Neural crest cell (in vitro differentiated cells): ENCODE results near the gene SLC25A21. TPM values are rescaled to one million over a fixed set of nuclear protein-coding genes. Genes with fewer than 3 reads are reported as not detected.

ENCODE experiments used
- DNase-seq: peaks from one replicate; pipeline ENCODE4 v3.0.0; 2021; ENCODE audit warnings: low read depth, mixed read lengths, low spot score
- H3K27ac Mint-ChIP-seq: one replicate; pipeline ENCODE4 v1.8.0; 2021; ENCODE audit warnings: mild to moderate bottlenecking, mixed read lengths; ENCODE audit not compliant: unreplicated experiment
- H3K27me3 Mint-ChIP-seq: 2 replicates; pipeline ENCODE4 v1.8.0; 2021; ENCODE audit warnings: low read depth, mild to moderate bottlenecking, mixed read lengths
- H3K36me3 Mint-ChIP-seq: 2 replicates; pipeline ENCODE4 v1.8.0; 2021; ENCODE audit warnings: low read depth, mild to moderate bottlenecking, mixed read lengths
- H3K4me1 Mint-ChIP-seq: 2 replicates; pipeline ENCODE4 v1.8.0; 2021; ENCODE audit warnings: mixed read lengths
- H3K4me3 Mint-ChIP-seq: one replicate; pipeline ENCODE4 v1.8.0; 2021; ENCODE audit warnings: mild to moderate bottlenecking, mixed read lengths
- H3K9me3 Mint-ChIP-seq: 2 replicates; pipeline ENCODE4 v1.8.0; 2021; ENCODE audit warnings: mixed read lengths
- total RNA-seq: library from RNA; stranded (reverse); gene quantifications from 2 replicates; pipeline ENCODE4 v1.2.1, GENCODE V29; 2021
- TF ChIP-seq, protein P1 (sequence below): fragments of 200-600 bp; sonication (generic); conservative IDR thresholded peaks from 2 replicates; pipeline ENCODE4 v1.5.0; 2021; ENCODE audit warnings: antibody characterized with exemption, mild to moderate bottlenecking

The SLC25A21 gene
- total RNA-seq, 1 donor from 2014 or later, result 2.2 TPM

DNA sequence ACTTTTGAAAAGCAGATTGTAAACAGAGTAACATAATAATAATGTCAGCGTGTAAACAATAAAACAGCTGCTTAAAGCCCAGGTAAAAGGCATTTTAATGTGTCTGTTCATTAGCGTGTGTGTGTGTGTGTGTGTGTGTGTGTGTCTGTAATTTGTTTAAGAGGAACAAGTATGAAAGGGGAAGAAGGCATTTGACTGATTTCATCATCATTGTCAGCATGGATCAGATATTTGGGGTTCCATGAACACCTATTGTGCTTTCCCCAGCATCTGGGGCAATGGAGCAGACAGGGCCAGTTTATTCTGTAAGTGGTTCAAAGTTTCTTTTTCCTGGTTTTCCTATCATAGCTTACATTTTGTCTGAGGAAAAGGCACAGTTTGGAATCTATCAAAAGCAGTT lies 28.9 kb downstream of the SLC25A21 start:
- H3K27ac Mint-ChIP-seq, result no peak overlapping the region
- H3K27me3 Mint-ChIP-seq, result no peaks in the 10 kb centered on the region

DNA sequence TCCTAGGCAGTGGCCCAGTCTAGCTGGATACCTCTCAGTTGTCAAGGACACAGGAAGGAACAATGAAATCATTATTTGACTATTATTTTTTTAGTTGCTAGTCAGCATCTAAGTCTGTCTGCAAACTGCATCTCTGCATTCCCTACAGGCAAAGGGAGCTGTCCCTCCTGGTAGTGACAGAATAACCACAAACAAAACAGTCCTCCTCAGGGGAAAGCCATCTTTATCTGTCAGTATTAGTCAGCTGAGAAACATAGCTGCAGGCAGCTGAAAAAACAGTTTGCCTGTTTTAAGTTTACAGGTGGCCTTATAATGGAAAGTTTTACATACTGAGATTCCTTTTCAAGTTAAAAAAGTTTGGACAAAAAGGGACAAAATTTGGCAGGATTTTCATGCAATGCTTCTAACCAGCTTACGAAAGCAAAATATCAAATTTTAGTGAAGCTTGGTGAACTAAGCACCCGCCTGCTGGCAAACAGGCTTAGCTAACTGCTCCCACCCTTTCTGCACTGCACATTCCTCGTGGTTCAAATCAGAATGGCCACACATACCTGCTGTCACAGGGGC lies 29.5 kb downstream of the SLC25A21 start:
- no peak for DNase-seq
- H3K4me3 Mint-ChIP-seq, result no peak overlapping the region
- H3K9me3 Mint-ChIP-seq, result no peaks in the 10 kb centered on the region
- H3K4me1 Mint-ChIP-seq, result peaks cover 6% of the 10 kb centered on the region
- no peaks in the 10 kb centered on the region for H3K27me3 Mint-ChIP-seq
- no peak overlapping the region for H3K27ac Mint-ChIP-seq
- no peaks in the 10 kb centered on the region for H3K36me3 Mint-ChIP-seq
- TF ChIP-seq, protein P1, sequence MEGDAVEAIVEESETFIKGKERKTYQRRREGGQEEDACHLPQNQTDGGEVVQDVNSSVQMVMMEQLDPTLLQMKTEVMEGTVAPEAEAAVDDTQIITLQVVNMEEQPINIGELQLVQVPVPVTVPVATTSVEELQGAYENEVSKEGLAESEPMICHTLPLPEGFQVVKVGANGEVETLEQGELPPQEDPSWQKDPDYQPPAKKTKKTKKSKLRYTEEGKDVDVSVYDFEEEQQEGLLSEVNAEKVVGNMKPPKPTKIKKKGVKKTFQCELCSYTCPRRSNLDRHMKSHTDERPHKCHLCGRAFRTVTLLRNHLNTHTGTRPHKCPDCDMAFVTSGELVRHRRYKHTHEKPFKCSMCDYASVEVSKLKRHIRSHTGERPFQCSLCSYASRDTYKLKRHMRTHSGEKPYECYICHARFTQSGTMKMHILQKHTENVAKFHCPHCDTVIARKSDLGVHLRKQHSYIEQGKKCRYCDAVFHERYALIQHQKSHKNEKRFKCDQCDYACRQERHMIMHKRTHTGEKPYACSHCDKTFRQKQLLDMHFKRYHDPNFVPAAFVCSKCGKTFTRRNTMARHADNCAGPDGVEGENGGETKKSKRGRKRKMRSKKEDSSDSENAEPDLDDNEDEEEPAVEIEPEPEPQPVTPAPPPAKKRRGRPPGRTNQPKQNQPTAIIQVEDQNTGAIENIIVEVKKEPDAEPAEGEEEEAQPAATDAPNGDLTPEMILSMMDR, result no peak

More for the DNA sequence above, 28.9 kb downstream of the SLC25A21 start:
- peaks cover 6% of the 10 kb centered on the region for H3K4me1 Mint-ChIP-seq
- no peak for DNase-seq
- no peaks in the 10 kb centered on the region for H3K9me3 Mint-ChIP-seq
- no peak overlapping the region for H3K4me3 Mint-ChIP-seq
- TF ChIP-seq, protein P1, result no peak
- H3K36me3 Mint-ChIP-seq, result no peaks in the 10 kb centered on the region

DNA sequence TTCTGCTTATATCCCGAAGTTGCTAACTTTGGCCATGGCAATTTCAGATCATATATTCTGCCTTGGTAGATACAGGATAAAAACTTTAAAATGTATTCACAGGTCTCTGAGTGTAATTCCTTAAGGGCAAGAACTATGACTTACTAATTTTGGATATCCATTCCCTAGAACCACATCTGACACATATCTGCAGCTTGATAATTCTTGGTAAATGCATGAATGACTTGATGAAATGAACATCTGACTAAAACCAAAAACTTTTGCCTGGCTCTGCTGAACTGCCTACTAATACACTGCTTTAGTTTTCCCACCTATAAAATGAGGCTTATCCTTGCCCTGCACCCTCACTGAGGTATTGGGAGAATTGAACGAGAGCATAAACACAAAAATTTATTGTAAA lies 32.2 kb downstream of the SLC25A21 start:
- H3K4me3 Mint-ChIP-seq, result no peak overlapping the region
- TF ChIP-seq, protein P1, result no peak
- no peaks in the 10 kb centered on the region for H3K36me3 Mint-ChIP-seq
- H3K27me3 Mint-ChIP-seq, result no peaks in the 10 kb centered on the region
- no peak overlapping the region for H3K27ac Mint-ChIP-seq
- no peak for DNase-seq
- no peaks in the 10 kb centered on the region for H3K9me3 Mint-ChIP-seq
- H3K4me1 Mint-ChIP-seq, result peaks cover 6% of the 10 kb centered on the region

DNA sequence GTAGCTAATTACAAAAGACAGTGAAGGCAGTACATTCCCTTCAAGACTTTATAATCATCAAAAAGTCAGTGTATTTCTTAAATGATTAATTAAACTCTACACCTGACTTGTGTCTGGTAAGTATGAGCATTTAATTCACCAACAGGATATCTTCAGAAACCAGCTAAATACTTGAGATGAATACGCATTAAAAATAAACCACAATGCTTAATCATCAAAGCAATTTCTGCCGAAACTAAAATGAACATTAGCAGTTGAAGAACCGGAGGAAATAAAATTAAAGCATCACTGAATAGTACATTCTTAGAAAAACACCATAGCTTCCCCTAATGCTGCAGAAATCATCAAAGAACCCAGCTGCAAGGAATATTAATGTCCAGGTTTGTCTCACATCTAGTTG lies 32.7 kb downstream of the SLC25A21 start:
- H3K4me3 Mint-ChIP-seq, result no peak overlapping the region
- no peaks in the 10 kb centered on the region for H3K36me3 Mint-ChIP-seq
- no peaks in the 10 kb centered on the region for H3K9me3 Mint-ChIP-seq
- no peaks in the 10 kb centered on the region for H3K27me3 Mint-ChIP-seq
- no peak overlapping the region for H3K27ac Mint-ChIP-seq
- no peak for DNase-seq
- H3K4me1 Mint-ChIP-seq, result peaks cover 6% of the 10 kb centered on the region
- TF ChIP-seq, protein P1, result no peak

DNA sequence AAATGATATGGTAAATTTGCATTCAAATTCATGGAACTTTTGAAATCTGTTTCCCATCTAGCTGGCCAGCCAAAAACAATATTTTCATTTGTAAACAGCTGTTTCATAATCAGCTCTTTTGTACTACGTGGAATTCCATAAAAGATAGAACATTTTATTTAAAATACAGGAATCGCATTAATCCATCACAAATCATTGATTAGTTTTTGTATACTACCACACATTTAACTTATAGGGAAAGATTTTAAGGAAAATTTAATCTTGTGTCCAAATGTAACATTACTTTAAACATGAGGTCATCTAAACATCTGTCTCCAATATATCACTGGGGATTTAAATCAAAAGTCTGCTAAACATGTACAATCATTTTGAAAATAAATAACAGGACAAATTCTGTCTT lies 33.5 kb downstream of the SLC25A21 start:
- TF ChIP-seq, protein P1, result no peak
- H3K36me3 Mint-ChIP-seq, result no peaks in the 10 kb centered on the region
- peaks cover 6% of the 10 kb centered on the region for H3K4me1 Mint-ChIP-seq
- no peak overlapping the region for H3K27ac Mint-ChIP-seq
- DNase-seq, result no peak
- H3K9me3 Mint-ChIP-seq, result no peaks in the 10 kb centered on the region
- no peak overlapping the region for H3K4me3 Mint-ChIP-seq
- no peaks in the 10 kb centered on the region for H3K27me3 Mint-ChIP-seq
